LNCaP clone FGC (cell line): ENCODE measurements around the gene AMDHD2.

ENCODE experiments used
- DNase-seq: peaks from one replicate; pipeline ENCODE4 v3.0.0-alpha.2; 2011; ENCODE audit warnings: low read depth
- H3K4me3 ChIP-seq: 2 replicates; pipeline ENCODE4 v1.5.1; 2011; ENCODE audit warnings: mild to moderate bottlenecking, low read depth, low read length, control low read depth
- TF ChIP-seq, protein P1 (sequence below): IDR thresholded peaks from 2 replicates; pipeline ENCODE4 v1.5.1; 2012; ENCODE audit warnings: mild to moderate bottlenecking; ENCODE audit not compliant: control insufficient read depth, insufficient read depth; ENCODE audit errors: extremely low read depth

Gene AMDHD2

DNA sequence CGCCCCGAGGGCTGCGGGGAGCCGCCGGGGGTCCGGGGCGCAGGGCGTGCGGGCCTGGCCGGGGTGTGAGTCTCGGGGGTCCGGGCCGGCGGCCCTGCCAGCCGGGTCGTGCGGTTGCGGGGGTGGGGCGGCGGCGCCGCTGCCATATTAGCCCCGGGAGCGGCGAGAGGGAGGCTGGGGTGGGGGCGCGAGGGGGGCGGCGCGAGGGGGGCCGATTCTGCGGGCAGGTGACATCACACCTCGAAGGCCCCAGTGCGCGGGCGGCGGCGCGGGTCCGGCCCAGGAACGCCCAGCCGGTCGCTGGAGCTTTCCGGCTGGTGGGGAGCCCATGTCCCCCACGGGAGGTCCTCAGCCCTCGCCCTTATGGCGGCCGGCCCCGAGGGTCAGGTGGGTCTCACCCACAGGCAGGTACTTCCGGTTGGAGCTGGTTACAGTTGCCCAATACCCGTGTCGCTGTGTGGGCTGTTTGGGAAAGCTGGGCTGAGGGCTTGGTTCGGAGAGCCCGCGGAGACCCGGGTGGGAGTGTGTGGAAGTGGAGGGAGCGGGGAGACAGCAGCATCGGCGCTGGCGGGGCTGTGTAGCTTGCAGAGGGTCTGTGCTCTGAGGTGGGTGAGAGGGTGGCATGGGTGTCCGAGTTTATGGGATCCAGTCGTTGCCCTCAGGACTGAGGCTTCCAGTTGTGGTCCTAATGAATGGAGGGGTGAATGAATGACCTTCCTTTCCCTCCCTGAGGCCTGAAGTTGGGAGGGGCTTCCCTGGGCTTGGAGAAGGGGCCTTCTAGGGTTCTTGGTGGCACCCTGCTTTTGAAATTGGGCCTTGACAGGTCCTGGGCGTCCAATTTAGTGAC is 5.6 kb upstream of the AMDHD2 start:
- peak overlapping the region; percentile 83 for H3K4me3 ChIP-seq
- no peak for DNase-seq
- TF ChIP-seq, protein P1, sequence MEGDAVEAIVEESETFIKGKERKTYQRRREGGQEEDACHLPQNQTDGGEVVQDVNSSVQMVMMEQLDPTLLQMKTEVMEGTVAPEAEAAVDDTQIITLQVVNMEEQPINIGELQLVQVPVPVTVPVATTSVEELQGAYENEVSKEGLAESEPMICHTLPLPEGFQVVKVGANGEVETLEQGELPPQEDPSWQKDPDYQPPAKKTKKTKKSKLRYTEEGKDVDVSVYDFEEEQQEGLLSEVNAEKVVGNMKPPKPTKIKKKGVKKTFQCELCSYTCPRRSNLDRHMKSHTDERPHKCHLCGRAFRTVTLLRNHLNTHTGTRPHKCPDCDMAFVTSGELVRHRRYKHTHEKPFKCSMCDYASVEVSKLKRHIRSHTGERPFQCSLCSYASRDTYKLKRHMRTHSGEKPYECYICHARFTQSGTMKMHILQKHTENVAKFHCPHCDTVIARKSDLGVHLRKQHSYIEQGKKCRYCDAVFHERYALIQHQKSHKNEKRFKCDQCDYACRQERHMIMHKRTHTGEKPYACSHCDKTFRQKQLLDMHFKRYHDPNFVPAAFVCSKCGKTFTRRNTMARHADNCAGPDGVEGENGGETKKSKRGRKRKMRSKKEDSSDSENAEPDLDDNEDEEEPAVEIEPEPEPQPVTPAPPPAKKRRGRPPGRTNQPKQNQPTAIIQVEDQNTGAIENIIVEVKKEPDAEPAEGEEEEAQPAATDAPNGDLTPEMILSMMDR: no peak

DNA sequence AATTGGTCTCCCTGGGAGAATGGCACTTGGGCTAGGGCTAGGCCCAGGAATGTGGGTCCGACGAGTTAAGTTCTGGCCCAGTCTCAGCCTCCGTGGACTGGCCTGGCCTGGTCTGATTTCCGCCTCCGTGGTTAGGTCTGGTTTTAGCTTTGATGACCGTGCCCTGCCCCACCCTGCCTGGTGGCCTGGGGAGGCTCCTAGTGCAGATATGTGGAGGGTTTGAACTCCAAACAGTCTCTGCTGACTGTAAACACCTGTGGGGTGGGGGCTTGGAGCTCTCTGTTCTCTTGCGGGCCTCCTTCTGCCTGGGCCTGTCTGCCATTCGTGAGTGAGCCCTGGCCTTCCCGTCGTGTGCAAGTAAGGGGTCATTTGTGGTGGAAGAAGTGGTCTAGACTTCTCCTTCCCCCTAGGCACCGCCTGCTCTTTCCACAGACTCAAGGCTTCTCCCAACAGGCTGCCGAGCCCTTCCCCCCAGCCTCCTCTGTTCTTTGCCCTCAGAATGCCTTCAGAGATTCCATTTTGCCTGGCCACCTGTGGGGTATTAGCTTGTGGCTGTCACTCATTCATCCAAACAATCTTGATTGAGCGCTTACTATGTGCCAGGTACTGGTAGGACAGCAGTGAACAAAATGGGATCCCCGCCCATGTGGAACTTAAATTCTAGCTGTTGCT is 4.9 kb upstream of the AMDHD2 start:
- TF ChIP-seq, protein P1: no peak
- DNase-seq: no peak

DNA sequence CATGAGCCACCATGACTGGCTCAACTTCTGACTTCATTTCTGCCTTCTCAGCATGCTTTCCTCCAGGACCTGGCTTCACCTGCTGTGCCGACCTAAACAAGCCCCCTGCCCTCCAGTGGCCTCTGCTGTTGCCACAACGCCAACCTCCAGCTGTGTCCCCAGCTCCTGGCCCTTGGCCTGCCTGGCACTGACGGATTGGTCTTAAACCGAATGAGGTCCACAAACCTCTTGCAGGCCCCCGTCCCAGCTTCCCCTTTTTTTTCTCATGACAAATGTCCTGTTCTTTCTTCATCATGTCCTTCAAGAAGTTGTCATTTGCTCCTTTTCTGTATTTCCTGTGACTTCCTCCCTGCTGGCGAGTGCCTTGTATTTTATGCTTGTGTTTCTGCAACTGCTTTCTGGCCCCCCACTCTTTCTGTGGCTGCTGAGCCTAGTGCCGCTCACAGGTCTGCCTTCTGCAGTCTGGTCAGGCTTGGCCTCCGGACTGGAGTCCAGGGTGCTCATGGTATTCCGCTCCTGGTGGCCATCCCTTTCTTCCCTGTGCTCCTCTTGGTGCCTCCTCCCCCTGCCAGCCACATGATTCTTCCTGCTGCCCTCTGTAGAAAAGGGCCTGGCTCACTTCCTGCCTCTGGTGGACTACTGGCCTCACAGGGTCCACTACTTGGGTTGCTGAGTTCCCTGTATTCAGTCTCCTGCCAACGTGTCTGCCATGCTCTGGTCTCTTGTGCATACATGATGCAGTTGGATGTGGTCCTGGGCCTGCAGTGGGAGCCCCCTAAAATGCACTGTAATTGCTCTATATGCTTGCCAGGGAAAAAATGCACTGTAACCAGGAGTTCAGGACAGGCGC is 3.6 kb upstream of the AMDHD2 start:
- no peak overlapping the region for H3K4me3 ChIP-seq
- TF ChIP-seq, protein P1: no peak
- no peak for DNase-seq

More for the DNA sequence above, 4.9 kb upstream of the AMDHD2 start:
- peak overlapping the region; percentile 83 for H3K4me3 ChIP-seq

DNA sequence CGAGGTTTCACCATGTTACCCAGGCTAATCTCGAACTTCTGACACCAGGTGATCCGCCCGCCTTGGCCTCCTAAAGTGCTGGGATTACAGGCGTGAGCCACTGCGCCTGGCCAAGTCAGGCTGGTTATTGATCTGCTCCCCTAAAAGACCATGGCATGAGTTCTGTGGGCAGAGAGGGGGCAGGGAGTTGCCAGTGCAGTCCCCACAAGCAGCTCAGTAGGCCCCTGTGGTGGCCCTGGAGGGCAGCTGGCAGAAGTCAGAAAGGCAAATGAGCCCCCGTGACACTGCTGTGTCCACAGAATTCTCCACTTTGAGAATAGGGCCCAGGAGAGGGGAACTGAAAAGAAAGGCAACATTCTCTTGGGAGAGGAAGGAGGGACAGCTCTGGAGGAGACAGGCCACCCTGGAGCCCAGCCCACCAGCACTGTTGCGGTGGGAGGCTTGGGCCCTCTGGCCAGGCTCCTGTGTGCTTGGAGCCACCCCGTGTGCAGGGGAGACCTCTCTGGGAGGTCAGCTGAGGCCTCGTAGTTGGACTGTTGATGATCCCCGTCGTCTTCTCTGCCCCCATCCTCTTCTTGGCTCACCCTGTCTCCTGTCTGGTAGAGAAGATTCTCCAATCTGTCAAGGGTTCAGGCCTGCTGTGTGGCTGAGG is 2.1 kb upstream of the AMDHD2 start:
- TF ChIP-seq, protein P1: no peak
- H3K4me3 ChIP-seq: no peak overlapping the region
- no peak for DNase-seq

DNA sequence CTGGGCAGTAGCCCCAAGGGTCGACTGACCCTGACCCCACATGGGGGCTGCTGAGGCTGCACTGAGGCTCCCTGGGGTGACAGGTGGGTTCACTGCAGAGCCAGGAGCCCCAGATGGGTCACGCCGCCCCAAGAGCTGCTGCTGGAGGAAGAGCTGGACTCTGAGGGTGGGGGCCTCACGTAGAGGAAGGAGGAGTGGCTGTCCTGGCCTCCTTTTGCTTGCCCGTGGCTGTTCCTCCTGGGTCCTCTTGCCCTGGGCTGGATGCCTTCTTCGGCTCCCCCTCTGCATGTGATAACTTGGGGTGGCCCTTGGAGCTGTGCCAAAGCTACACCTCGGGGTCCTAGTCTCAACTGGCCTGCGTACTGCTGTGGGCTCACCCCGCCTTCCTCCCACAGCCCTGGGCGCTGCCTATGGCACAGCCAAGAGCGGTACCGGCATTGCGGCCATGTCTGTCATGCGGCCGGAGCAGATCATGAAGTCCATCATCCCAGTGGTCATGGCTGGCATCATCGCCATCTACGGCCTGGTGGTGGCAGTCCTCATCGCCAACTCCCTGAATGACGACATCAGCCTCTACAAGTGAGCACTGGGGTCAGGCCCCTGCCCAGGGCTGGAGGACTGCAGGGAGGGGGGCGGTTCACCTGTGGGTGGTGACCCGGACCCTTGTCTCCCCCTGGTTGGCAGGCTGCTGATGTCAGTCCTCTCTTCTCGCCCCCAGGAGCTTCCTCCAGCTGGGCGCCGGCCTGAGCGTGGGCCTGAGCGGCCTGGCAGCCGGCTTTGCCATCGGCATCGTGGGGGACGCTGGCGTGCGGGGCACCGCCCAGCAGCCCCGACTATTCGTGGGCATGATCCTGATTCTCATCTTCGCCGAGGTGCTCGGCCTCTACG is 1.1 kb upstream of the AMDHD2 start:
- peak overlapping the region; percentile 36 for H3K4me3 ChIP-seq
- DNase-seq: no peak
- TF ChIP-seq, protein P1: no peak
